GM18511 (cell line): ENCODE results near the gene LRFN3.
"Not testable (repeated sequence)": the region's sequence is repeated elsewhere in the genome, so short reads cannot be mapped to it uniquely, and the experiment has no call there.

ENCODE experiments used
- ATAC-seq: cut with Tn5 transposase; IDR thresholded peaks from one replicate; pipeline ENCODE4 v1.9.1; 2021; ENCODE audit warnings: mild to moderate bottlenecking, moderate library complexity; ENCODE audit not compliant: unreplicated experiment

LRFN3 gene

DNA sequence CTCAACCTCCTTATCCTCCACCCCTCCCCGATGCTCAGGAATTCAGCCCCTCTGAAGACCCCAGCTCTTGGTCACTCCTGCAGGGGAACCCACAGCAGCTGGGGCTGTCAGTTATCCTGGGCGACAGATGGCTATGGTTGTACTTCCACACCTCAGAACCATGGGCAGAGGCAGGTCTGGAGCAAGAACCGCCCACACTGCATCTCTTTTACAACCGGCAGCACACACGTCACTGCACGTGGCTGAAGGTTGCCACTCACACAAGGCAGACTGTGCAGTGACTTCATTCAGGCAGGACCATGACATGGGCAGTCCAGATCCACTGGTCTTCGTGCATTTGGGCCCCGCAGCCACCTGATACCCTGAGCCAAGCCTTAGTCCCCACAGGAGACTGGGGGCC is 37.3 kb downstream of the LRFN3 start:
- no peak for ATAC-seq

GRCh38 chr19:35975608-35976214 is 39.5 kb downstream of the LRFN3 start:
- ATAC-seq, result no peak

DNA sequence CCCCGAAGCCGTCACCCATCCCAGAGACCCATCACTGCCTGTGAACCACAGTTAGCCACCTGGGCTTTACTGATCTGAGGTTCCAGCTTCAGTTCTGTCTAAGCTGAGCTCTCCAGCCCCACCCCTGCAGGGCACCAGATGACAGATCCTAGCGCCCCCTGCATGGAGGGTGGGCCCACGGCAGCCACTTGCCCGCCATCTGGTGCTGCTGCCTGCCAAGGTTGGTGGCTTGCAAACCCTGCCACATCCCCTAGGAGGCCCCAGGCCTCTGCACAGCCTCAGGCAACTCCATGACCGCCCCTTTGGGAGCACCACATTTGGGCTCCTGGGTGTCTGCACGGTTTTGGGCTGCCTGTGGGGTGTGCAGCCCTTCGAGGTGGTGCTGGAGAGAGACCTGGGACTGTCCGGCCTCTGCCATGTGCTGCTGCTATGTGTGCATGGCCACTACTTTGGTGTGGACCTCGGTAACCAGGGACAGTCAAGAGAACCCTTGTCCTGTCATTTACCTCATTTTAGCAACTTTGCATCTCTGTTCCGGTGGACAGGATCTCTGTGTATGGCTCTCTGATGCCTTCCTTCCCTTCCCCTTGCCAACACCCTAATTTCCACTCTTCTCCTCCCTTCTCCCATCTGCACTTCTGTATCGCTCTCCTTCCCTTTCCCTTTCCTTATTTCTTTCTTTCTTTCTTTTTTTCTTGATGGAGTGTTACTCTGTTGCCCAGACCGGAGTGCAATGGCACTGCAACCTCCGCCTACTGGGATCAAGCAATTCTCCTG is 41.5 kb downstream of the LRFN3 start:
- no peak for ATAC-seq

DNA sequence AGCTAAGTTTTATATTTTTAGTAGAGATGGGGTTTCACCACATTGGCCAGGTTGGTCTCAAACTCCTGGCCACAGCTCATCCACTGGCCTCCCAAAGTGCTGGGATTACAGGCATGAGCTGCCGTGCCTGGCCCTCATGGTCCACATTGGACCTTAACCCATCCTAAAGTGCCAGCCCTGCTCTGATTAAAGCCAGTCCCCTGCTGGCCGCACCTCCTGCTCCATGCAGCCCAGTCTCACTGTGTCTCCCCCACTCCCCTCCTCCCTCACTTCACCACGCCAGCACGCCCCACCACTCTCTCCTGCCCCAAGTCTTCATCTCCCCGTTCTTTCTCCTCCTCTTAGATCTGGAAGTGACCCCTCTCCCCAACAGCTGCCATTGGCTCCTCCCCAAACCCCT is 42.1 kb downstream of the LRFN3 start:
- ATAC-seq, result no peak

DNA sequence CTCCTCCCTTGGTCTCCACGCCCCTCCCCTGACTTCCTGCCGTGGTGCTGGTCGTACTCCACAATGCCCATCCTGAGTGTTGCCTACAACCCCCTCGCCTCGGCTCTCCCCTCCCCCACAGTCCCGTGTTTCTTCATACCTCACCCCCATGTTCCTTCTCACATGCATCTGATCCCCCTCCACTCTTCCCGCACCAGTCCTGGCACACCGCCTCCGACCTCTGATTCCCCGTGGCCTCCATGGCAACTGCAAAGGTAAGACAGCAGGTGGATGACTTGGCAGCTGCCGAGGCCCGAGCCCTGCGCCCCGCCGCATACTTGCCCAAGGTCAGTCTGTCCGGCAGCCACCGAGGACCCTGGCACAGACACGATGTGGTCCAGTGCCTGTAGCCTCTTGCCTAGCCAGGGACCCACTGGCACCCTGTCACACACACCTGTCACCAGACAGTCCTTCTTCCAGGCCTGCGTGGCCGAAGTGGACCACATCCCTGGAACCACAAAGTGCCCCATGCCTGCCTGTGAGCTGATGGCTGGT is 42.7 kb downstream of the LRFN3 start:
- no peak for ATAC-seq

DNA sequence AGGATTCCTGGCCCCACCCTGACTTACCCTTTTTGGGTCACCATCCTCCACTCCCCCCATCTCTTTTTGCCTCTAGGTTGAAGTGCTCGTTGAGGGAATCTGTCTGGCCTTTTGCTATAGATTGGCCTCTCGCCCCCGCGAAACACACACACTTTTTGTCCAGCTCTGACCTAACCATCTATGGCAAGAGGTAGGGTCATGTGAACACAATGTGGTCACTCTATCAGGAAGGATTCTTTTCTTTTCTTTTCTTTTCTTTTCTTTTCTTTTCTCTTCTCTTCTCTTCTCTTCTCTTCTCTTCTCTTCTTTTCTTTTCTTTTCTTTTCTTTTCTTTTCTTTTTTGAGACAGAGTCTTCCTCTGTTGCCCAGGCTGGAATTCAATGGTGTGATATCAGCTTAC is 44.8 kb downstream of the LRFN3 start:
- not testable (repeated sequence) for ATAC-seq

DNA sequence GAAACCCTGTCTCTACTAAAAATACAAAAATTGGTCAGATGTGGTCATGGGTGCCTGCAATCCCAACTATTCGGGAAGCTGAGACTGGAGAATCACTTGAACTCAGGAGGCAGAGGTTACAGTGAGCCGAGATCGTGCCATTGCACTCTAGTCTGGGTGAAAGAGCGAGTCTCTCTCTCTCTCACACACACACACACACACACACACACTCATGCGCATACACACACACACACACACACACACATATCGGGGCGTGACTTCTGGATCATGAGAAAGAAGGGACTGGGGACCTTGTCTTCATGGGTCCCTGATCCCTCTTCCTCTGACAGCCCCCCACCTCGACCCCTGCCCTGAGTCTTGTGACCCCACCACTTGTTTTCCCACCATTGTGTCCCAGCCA is 47.0 kb downstream of the LRFN3 start:
- ATAC-seq, result no peak

- no peak for ATAC-seq
Observed at GRCh38 chr19:35986111-35986510, 49.9 kb downstream of the LRFN3 start.

DNA sequence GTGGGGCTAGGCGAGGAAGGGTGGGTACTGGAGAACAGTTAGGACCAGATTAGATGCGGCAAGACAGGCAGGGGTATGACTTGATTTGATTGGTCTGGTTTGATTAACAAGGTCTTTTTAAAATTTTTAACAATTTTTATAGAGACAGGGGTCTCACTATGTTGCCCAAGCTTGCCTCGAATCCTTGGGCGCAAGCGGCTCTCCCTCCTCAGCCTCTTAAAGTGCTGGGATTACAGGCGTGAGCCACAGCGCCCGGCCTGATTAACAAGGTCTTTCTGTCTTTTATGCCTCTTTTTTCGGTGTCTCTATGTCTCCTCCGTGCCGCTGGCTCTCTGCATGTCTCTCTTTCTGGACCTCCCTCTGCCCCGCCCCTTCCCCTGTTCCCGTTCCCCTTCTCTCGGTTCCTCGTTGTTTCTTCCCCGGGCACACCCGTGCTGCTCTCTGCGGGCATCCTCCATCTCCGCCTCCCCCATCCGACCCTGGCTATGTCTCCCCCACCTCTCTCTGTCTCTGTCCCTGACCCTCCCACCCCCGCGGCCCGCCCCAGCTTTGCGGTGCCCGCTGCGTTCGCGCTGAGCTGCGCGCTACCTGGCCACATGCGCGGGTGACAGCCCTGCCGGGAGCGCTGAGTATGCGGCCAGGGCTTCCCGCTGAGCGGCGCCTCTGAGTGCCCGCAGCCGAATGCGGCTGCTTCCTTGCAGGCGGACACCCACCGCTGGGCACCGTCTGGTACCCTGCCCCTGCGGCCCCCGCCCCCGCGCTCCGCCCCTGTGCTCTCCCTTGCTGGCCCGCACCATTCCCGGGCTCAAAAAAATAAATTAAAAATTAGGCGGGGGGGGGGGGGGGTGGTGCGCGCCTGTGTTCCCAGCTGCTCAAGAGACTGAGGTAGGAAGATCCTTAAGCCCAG is 50.7 kb downstream of the LRFN3 start:
- no peak for ATAC-seq

GRCh38 chr19:35987571-35987896 is 51.4 kb downstream of the LRFN3 start:
- no peak for ATAC-seq

GRCh38 chr19:35988824-35989223 is 52.6 kb downstream of the LRFN3 start:
- ATAC-seq, result no peak

- ATAC-seq, result no peak
Observed at GRCh38 chr19:35990156-35990555, 54.0 kb downstream of the LRFN3 start.

DNA sequence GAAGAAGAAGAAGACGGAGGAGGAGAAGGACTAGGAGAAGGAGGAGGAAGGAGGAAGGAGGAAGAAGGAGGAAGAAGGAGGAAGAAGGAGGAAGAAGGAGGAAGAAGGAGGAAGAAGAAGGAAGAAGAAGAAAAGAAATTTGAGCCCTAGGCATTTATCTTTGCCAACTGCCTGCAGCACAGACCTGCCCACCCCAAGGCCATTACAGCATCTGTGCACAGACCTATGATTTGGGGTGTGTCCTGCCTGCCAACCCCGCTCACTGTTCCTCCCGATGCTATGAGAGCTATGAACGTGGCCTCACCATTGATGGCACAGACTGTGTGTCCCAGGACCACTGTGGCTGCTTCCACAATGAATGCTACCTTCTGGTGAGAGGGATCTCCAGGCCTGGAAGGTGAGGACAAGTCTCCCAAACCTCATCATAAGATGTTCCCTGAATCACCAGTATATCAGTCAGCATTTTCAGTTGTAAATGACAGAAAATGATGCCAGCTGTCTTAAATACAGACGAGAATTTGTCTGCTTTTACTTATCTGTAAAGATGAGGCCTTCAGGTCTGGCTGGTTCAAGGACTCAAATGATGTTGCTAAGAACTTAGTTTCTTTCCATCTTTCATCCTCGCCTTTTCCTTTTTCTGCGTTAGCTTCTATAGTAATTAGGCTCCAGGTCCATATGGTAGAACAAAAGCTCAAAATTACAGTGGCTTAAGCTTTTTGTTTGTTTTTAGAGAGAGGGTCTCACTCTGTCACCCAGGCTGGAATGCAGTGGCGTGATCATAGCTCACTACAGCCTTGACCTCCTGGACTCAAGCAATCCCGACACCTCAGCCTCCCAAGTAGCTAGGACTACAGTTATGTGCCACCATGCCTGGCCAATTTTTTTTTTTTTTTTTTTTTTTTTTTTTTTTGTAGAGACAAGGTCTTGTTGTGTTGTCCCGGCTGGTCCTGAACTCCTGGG is 54.9 kb downstream of the LRFN3 start:
- ATAC-seq, result no peak

DNA sequence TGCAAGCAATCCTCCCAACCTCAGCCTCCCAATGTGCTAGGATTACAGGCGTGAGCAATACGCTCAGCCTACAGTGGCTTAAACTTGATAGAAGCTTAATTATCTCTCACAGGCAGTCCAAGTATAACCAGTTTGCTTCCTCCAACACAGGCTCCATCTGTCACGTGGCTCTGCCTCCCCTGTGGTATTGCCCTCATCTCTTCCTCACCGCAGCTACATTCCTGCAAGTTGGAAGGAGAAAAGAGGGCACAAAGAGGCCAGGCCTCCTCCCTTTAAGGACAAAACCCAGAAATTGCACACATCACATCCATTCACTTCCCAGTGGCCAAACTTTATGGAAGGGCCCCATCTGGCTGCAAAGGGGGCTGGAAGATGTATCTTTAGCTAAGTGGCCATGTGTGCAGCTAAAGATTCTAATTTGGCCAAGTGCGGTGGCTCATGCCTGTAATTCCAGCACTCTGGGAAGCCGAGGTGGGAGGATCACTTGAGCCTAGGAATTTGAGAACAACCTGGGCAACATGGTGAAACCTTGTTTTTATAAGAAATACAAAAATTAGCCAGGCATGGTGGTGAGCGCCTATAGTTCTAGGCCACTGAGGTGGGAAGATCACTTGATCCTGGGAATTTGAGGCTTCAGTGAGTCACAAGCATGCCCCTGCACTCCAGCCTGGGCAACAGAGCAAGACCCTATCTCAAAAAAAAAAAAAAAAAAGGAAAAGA is 55.7 kb downstream of the LRFN3 start:
- ATAC-seq, result no peak

- no peak for ATAC-seq
Observed at GRCh38 chr19:35992907-35993765, 57.0 kb downstream of the LRFN3 start.

- ATAC-seq, result no peak
Observed at GRCh38 chr19:35993923-35994598, 57.9 kb downstream of the LRFN3 start.
